Neuron (in vitro differentiated cells): Measurements from ENCODE around the gene CES3.
"Not testable (repeated sequence)": the region's sequence is repeated elsewhere in the genome, so short reads cannot be mapped to it uniquely, and the experiment has no call there.

ENCODE experiments used
- H2AFZ ChIP-seq: one replicate; pipeline ENCODE4 v1.6.1; 2013; ENCODE audit warnings: low read depth, mild to moderate bottlenecking, inconsistent platforms, low read length, moderate library complexity
- H3K27me3 ChIP-seq: one replicate; pipeline ENCODE4 v1.6.1; 2013; ENCODE audit warnings: low read length; ENCODE audit not compliant: insufficient read depth
- H3K36me3 ChIP-seq: one replicate; pipeline ENCODE4 v1.6.1; 2013; ENCODE audit warnings: low read length; ENCODE audit not compliant: insufficient read depth
- H3K4me1 ChIP-seq: one replicate; pipeline ENCODE4 v1.6.1; 2013; ENCODE audit warnings: low read length; ENCODE audit not compliant: insufficient read depth
- H3K4me3 ChIP-seq: 2 replicates; pipeline ENCODE4 v1.5.1; 2013; ENCODE audit warnings: mild to moderate bottlenecking, low read length, moderate library complexity
- H3K9me3 ChIP-seq: one replicate; pipeline ENCODE4 v1.6.1; 2013; ENCODE audit warnings: low read length

CES3 gene

GRCh38 chr16:66974156-66974931 is 13.3 kb downstream of the CES3 start:
- not testable (repeated sequence) for H3K36me3 ChIP-seq, H3K4me1 ChIP-seq, H3K9me3 ChIP-seq, H2AFZ ChIP-seq, H3K27me3 ChIP-seq, H3K4me3 ChIP-seq

GRCh38 chr16:66974932-66975246 is 13.8 kb downstream of the CES3 start:
- not testable (repeated sequence) for H2AFZ ChIP-seq, H3K4me3 ChIP-seq, H3K4me1 ChIP-seq, H3K9me3 ChIP-seq, H3K36me3 ChIP-seq, H3K27me3 ChIP-seq

GRCh38 chr16:66975302-66975893 is 14.3 kb downstream of the CES3 start:
- Histone ChIP-seq H2AFZ (no peak overlapping the region), H3K36me3 (no peaks in the 10 kb centered on the region), H3K4me1 (no peaks in the 10 kb centered on the region), H3K27me3 (no peaks in the 10 kb centered on the region), H3K9me3 (no peaks in the 10 kb centered on the region), H3K4me3 (no peak overlapping the region)

GRCh38 chr16:66976746-66977145 is 15.7 kb downstream of the CES3 start:
- Histone ChIP-seq H3K27me3 (no peaks in the 10 kb centered on the region), H2AFZ (no peak overlapping the region), H3K36me3 (no peaks in the 10 kb centered on the region), H3K4me3 (no peak overlapping the region), H3K9me3 (no peaks in the 10 kb centered on the region), H3K4me1 (no peaks in the 10 kb centered on the region)

- H3K36me3 ChIP-seq = no peaks in the 10 kb centered on the region
- H3K27me3 ChIP-seq = no peaks in the 10 kb centered on the region
- H3K9me3 ChIP-seq = no peaks in the 10 kb centered on the region
- no peak overlapping the region for H2AFZ ChIP-seq
- H3K4me1 ChIP-seq = no peaks in the 10 kb centered on the region
- no peak overlapping the region for H3K4me3 ChIP-seq
These were observed 16.5 kb downstream of the CES3 start for GRCh38 chr16:66977341-66978113.

GRCh38 chr16:66979011-66979717 is 18.1 kb downstream of the CES3 start:
- no peaks in the 10 kb centered on the region for H3K36me3 ChIP-seq
- no peak overlapping the region for H3K4me3 ChIP-seq

GRCh38 chr16:66983033-66983432 is 22.0 kb downstream of the CES3 start:
- Histone ChIP-seq H2AFZ (no peak overlapping the region), H3K36me3 (no peaks in the 10 kb centered on the region), H3K27me3 (peaks cover 7% of the 10 kb centered on the region), H3K9me3 (no peaks in the 10 kb centered on the region), H3K4me1 (no peaks in the 10 kb centered on the region), H3K4me3 (no peak overlapping the region)

More at GRCh38 chr16:66979011-66979717, 18.1 kb downstream of the CES3 start:
- Histone ChIP-seq H3K27me3 (no peaks in the 10 kb centered on the region), H2AFZ (no peak overlapping the region), H3K9me3 (no peaks in the 10 kb centered on the region), H3K4me1 (no peaks in the 10 kb centered on the region)

- no peaks in the 10 kb centered on the region for H3K4me1 ChIP-seq
- peaks cover 2% of the 10 kb centered on the region for H3K9me3 ChIP-seq
- no peak overlapping the region for H3K4me3 ChIP-seq
- no peak overlapping the region for H2AFZ ChIP-seq
- H3K36me3 ChIP-seq = no peaks in the 10 kb centered on the region
- peaks cover 13% of the 10 kb centered on the region for H3K27me3 ChIP-seq
These were observed 23.8 kb downstream of the CES3 start for GRCh38 chr16:66984892-66985311.

GRCh38 chr16:66986559-66986958 is 25.5 kb downstream of the CES3 start:
- peaks cover 13% of the 10 kb centered on the region for H3K27me3 ChIP-seq
- no peaks in the 10 kb centered on the region for H3K4me1 ChIP-seq
- no peak overlapping the region for H3K4me3 ChIP-seq
- H3K36me3 ChIP-seq = no peaks in the 10 kb centered on the region
- no peak overlapping the region for H2AFZ ChIP-seq
- H3K9me3 ChIP-seq = peaks cover 2% of the 10 kb centered on the region

- Histone ChIP-seq H3K9me3 (peaks cover 2% of the 10 kb centered on the region), H3K36me3 (no peaks in the 10 kb centered on the region), H3K4me1 (no peaks in the 10 kb centered on the region), H2AFZ (no peak within 1 kb of the TSS), H3K27me3 (peaks cover 13% of the 10 kb centered on the region), H3K4me3 (no peak within 1 kb of the TSS)
These were observed 27.2 kb downstream of the CES3 start, which contains the start of gene CES4A for GRCh38 chr16:66988197-66988788. CES4A (plus strand) TSS chr16:66988589; CDS start chr16:66988773, 184 bp downstream.

GRCh38 chr16:66991545-66992077 is 30.5 kb downstream of the CES3 start:
- Histone ChIP-seq H3K4me1 (no peaks in the 10 kb centered on the region), H3K27me3 (peaks cover 6% of the 10 kb centered on the region), H2AFZ (no peak overlapping the region), H3K9me3 (peaks cover 2% of the 10 kb centered on the region), H3K36me3 (no peaks in the 10 kb centered on the region), H3K4me3 (no peak overlapping the region)

- peaks cover 14% of the 10 kb centered on the region for H3K27me3 ChIP-seq
- H3K4me1 ChIP-seq, H2AFZ ChIP-seq, H3K4me3 ChIP-seq, H3K36me3 ChIP-seq, H3K9me3 ChIP-seq: not testable (repeated sequence)
These were observed 32.5 kb downstream of the CES3 start for GRCh38 chr16:66993558-66993957.
